GM12874 (cell line): ENCODE data around the gene NRL.

Experiments used
- CTCF ChIP-seq: IDR thresholded peaks from 2 replicates; pipeline ENCODE4 v1.5.1; 2011; ENCODE audit warnings: low read depth, mild to moderate bottlenecking, control low read depth, low read length, moderate library complexity; ENCODE audit not compliant: insufficient read depth

The NRL gene

GRCh38 chr14:24147761-24148428 lies 33.1 kb upstream of the NRL start:
- no peak for TF ChIP-seq CTCF

- TF ChIP-seq CTCF, result no peak
Observed at GRCh38 chr14:24146978-24147760, 32.4 kb upstream of the NRL start, which contains the start of gene RNF31. Gene RNF31, plus strand, starts transcription at chr14:24147498. Its CDS starts 201 bp downstream, at chr14:24147699.

GRCh38 chr14:24146453-24146977 lies 31.8 kb upstream of the NRL start, which contains the start of gene PSME2:
Gene PSME2, minus strand, starts transcription at chr14:24146610. Its CDS starts 29 bp downstream, at chr14:24146581.
- no peak for TF ChIP-seq CTCF

- TF ChIP-seq CTCF, result no peak
Observed at GRCh38 chr14:24145690-24146452, 31.1 kb upstream of the NRL start.

GRCh38 chr14:24145219-24145618 lies 30.5 kb upstream of the NRL start:
- TF ChIP-seq CTCF, result no peak

- no peak for TF ChIP-seq CTCF
Observed at GRCh38 chr14:24144451-24144850, 29.7 kb upstream of the NRL start.

GRCh38 chr14:24143511-24143910 lies 28.8 kb upstream of the NRL start:
- no peak for TF ChIP-seq CTCF
